SK-N-SH treated with all-trans-retinoic acid at 6 μM for 48 hours (cell line): Measurements from ENCODE around the gene FDXACB1.

Experiments used
- ATAC-seq: fragments of 200-7000 bp; cut with Tn5 transposase; 3 replicates; pipeline ENCODE4 v1.9.1; 2020; ENCODE audit warnings: mild to moderate bottlenecking, moderate library complexity
- ARNTL ChIP-seq: fragments of 450-650 bp; formaldehyde crosslinking; IDR thresholded peaks from 2 replicates; pipeline ENCODE4 v1.5.0; 2020; ENCODE audit warnings: low read depth, mild to moderate bottlenecking, moderate library complexity, borderline replicate concordance
- BACH2 ChIP-seq: fragments of 250-450 bp; sonication (Bioruptor Pico); IDR thresholded peaks from 2 replicates; pipeline ENCODE4 v1.9.0; 2021; ENCODE audit warnings: mild to moderate bottlenecking, borderline replicate concordance
- CSDC2 ChIP-seq: fragments of 250-450 bp; sonication (Bioruptor Pico); IDR thresholded peaks from 2 replicates; pipeline ENCODE4 v1.5.0; 2020; ENCODE audit warnings: mild to moderate bottlenecking, moderate library complexity
- ESRRG ChIP-seq: fragments of 250-450 bp; sonication (Bioruptor Pico); IDR thresholded peaks from 2 replicates; pipeline ENCODE4 v1.6.1; 2021; ENCODE audit warnings: mild to moderate bottlenecking
- GLIS3 ChIP-seq: fragments of 250-450 bp; sonication (Bioruptor Pico); IDR thresholded peaks from 2 replicates; pipeline ENCODE4 v1.5.0; 2020; ENCODE audit warnings: mild to moderate bottlenecking, moderate library complexity
- ISL1 ChIP-seq: fragments of 250-450 bp; sonication (Bioruptor Pico); IDR thresholded peaks from 2 replicates; pipeline ENCODE4 v2.1.2; 2022; ENCODE audit warnings: mild to moderate bottlenecking, moderate library complexity
- OSR1 ChIP-seq: fragments of 250-450 bp; sonication (Bioruptor Pico); IDR thresholded peaks from 2 replicates; pipeline ENCODE4 v1.8.0; 2022; ENCODE audit warnings: moderate library complexity, mild to moderate bottlenecking, inconsistent platforms
- PATZ1 ChIP-seq: fragments of 250-450 bp; sonication (Bioruptor Pico); IDR thresholded peaks from 2 replicates; pipeline ENCODE4 v1.8.0; 2020; ENCODE audit warnings: mild to moderate bottlenecking, moderate library complexity, borderline replicate concordance
- POU6F1 ChIP-seq: fragments of 250-450 bp; sonication (Bioruptor Pico); IDR thresholded peaks from 2 replicates; pipeline ENCODE4 v1.8.0; 2021; ENCODE audit warnings: low read depth, mild to moderate bottlenecking, moderate library complexity, borderline replicate concordance
- PPARA ChIP-seq: fragments of 250-450 bp; sonication (Bioruptor Pico); IDR thresholded peaks from 2 replicates; pipeline ENCODE4 v1.5.0; 2020; ENCODE audit warnings: mild to moderate bottlenecking, borderline replicate concordance
- RARB ChIP-seq: fragments of 250-450 bp; sonication (Bioruptor Pico); IDR thresholded peaks from 2 replicates; pipeline ENCODE4 v1.8.0; 2021; ENCODE audit warnings: mild to moderate bottlenecking, moderate library complexity
- SNAI2 ChIP-seq: fragments of 250-450 bp; sonication (Bioruptor Pico); IDR thresholded peaks from 2 replicates; pipeline ENCODE4 v1.5.0; 2020; ENCODE audit warnings: mild to moderate bottlenecking, moderate library complexity
- TCF4 ChIP-seq: fragments of 250-450 bp; sonication (Bioruptor Pico); IDR thresholded peaks from 2 replicates; pipeline ENCODE4 v1.8.0; 2021; ENCODE audit warnings: mild to moderate bottlenecking, moderate library complexity, borderline replicate concordance
- TOX ChIP-seq: fragments of 250-450 bp; sonication (Bioruptor Pico); IDR thresholded peaks from 2 replicates; pipeline ENCODE4 v1.8.0; 2021; ENCODE audit warnings: mild to moderate bottlenecking, moderate library complexity, borderline replicate concordance
- TSHZ2 ChIP-seq: fragments of 250-450 bp; sonication (Bioruptor Pico); IDR thresholded peaks from 2 replicates; pipeline ENCODE4 v1.5.0; 2020; ENCODE audit warnings: mild to moderate bottlenecking, moderate library complexity
- ZC3H10 ChIP-seq: fragments of 250-450 bp; sonication (Bioruptor Pico); IDR thresholded peaks from 2 replicates; pipeline ENCODE4 v1.5.1; 2021; ENCODE audit warnings: mild to moderate bottlenecking, moderate library complexity
- ZFP30 ChIP-seq: fragments of 450-650 bp; formaldehyde crosslinking; IDR thresholded peaks from 2 replicates; pipeline ENCODE4 v1.5.0; 2022; ENCODE audit warnings: mild to moderate bottlenecking, moderate library complexity
- ZNF565 ChIP-seq: fragments of 450-650 bp; formaldehyde crosslinking; conservative IDR thresholded peaks from 2 replicates; pipeline ENCODE4 v1.5.0; 2020; ENCODE audit warnings: low read depth, mild to moderate bottlenecking, moderate library complexity
- ZNF70 ChIP-seq: fragments of 450-650 bp; formaldehyde crosslinking; IDR thresholded peaks from 2 replicates; pipeline ENCODE4 v1.5.0; 2020; ENCODE audit warnings: mild to moderate bottlenecking, moderate library complexity
- ZNF8 ChIP-seq: fragments of 450-650 bp; formaldehyde crosslinking; IDR thresholded peaks from 2 replicates; pipeline ENCODE4 v1.5.0; 2020; ENCODE audit warnings: mild to moderate bottlenecking, moderate library complexity
- TF ChIP-seq, protein P1 (sequence below): fragments of 250-450 bp; sonication (Bioruptor Pico); IDR thresholded peaks from 2 replicates; pipeline ENCODE4 v1.5.1; 2021; ENCODE audit warnings: mild to moderate bottlenecking, moderate library complexity
- TF ChIP-seq, protein P2 (sequence below): fragments of 250-450 bp; sonication (Bioruptor Pico); IDR thresholded peaks from 2 replicates; pipeline ENCODE4 v1.5.1; 2020; ENCODE audit warnings: low read depth, mild to moderate bottlenecking, moderate library complexity

Gene FDXACB1

DNA sequence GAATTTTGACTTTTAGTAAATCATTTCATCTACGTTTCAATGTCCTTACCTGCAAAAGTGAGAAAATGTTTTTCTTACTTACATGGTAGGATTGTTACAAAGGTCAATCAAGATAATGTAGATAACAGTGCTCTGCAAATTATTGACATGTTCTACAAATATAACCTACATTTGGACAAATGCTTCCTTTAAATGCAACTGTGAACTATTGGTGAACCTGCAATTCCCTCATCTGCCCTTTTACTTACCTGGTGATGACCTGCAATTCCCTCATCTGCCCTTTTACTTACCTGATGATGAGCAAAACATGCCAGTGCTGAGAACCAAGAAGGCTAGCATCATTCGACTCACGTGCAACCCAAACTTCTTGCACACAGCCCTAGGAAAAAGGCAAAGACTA is 18.7 kb downstream of the FDXACB1 start:
- ATAC-seq, result no peak
- no peak for TF ChIP-seq ZNF8 (CRISPR knock-in tag)
- no peak for TF ChIP-seq ZC3H10 (CRISPR knock-in tag)
- no peak for TF ChIP-seq GLIS3 (CRISPR knock-in tag)
- no peak for TF ChIP-seq ZNF70 (CRISPR knock-in tag)
- TF ChIP-seq RARB, result no peak
- no peak for TF ChIP-seq ARNTL (CRISPR knock-in tag)
- TF ChIP-seq OSR1, result no peak
- TF ChIP-seq, protein P1, sequence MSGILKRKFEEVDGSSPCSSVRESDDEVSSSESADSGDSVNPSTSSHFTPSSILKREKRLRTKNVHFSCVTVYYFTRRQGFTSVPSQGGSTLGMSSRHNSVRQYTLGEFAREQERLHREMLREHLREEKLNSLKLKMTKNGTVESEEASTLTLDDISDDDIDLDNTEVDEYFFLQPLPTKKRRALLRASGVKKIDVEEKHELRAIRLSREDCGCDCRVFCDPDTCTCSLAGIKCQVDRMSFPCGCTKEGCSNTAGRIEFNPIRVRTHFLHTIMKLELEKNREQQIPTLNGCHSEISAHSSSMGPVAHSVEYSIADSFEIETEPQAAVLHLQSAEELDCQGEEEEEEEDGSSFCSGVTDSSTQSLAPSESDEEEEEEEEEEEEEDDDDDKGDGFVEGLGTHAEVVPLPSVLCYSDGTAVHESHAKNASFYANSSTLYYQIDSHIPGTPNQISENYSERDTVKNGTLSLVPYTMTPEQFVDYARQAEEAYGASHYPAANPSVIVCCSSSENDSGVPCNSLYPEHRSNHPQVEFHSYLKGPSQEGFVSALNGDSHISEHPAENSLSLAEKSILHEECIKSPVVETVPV (CRISPR knock-in tag), result no peak
- no peak for TF ChIP-seq ZNF565 (CRISPR knock-in tag)
- no peak for TF ChIP-seq CSDC2
- no peak for TF ChIP-seq PPARA (CRISPR knock-in tag)
- no peak for TF ChIP-seq POU6F1
- no peak for TF ChIP-seq SNAI2 (CRISPR knock-in tag)
- no peak for TF ChIP-seq BACH2 (CRISPR knock-in tag)
- no peak for TF ChIP-seq TCF4 (CRISPR knock-in tag)
- TF ChIP-seq PATZ1 (CRISPR knock-in tag), result no peak
- no peak for TF ChIP-seq ESRRG (CRISPR knock-in tag)
- TF ChIP-seq ISL1 (CRISPR knock-in tag), result no peak
- no peak for TF ChIP-seq TSHZ2 (CRISPR knock-in tag)
- TF ChIP-seq ZFP30 (CRISPR knock-in tag), result no peak

GRCh38 chr11:111855506-111855905 is 23.5 kb downstream of the FDXACB1 start:
- ATAC-seq, result no peak
- TF ChIP-seq TSHZ2 (CRISPR knock-in tag) (no peak), PATZ1 (CRISPR knock-in tag) (no peak), CSDC2 (no peak), ZFP30 (CRISPR knock-in tag) (no peak), TOX (CRISPR knock-in tag) (no peak)
- TF ChIP-seq, protein P2, sequence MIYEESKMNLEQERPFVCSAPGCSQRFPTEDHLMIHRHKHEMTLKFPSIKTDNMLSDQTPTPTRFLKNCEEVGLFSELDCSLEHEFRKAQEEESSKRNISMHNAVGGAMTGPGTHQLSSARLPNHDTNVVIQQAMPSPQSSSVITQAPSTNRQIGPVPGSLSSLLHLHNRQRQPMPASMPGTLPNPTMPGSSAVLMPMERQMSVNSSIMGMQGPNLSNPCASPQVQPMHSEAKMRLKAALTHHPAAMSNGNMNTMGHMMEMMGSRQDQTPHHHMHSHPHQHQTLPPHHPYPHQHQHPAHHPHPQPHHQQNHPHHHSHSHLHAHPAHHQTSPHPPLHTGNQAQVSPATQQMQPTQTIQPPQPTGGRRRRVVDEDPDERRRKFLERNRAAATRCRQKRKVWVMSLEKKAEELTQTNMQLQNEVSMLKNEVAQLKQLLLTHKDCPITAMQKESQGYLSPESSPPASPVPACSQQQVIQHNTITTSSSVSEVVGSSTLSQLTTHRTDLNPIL (CRISPR knock-in tag), result no peak
